Neural cell (in vitro differentiated cells): ENCODE data around the gene CWC27. TPM values are rescaled to one million over a fixed set of nuclear protein-coding genes. Genes with fewer than 3 reads are reported as not detected.

Experiments used
- H2AFZ ChIP-seq: fragments of 200-600, 300-800 bp; sonication (generic), shearing (Covaris generic); 2 replicates; pipeline ENCODE4 v1.6.0; 2014; ENCODE audit warnings: low read depth, mild to moderate bottlenecking, antibody characterized with exemption, low read length, moderate library complexity
- H3F3A ChIP-seq: fragments of 200-600 bp; shearing (Covaris generic); 2 replicates; pipeline ENCODE4 v1.6.1; 2016; ENCODE audit warnings: mild to moderate bottlenecking, moderate library complexity, mixed read lengths, antibody characterized with exemption, low read length; ENCODE audit not compliant: insufficient read depth, poor library complexity, severe bottlenecking
- H3K27ac ChIP-seq: fragments of 200-600, 300-800 bp; sonication (generic), shearing (Covaris generic); 2 replicates; pipeline ENCODE4 v1.5.1; 2014; ENCODE audit warnings: mild to moderate bottlenecking, low read length, moderate library complexity
- H3K27me3 ChIP-seq: fragments of 300-800, 200-600 bp; sonication (generic), shearing (Covaris generic); 2 replicates; pipeline ENCODE4 v1.6.0; 2014; ENCODE audit warnings: mild to moderate bottlenecking, low read depth, low read length, moderate library complexity; ENCODE audit not compliant: insufficient read depth
- H3K36me3 ChIP-seq: fragments of 300-800, 200-600 bp; sonication (generic), shearing (Covaris generic); 2 replicates; pipeline ENCODE4 v1.5.1; 2014; ENCODE audit warnings: mild to moderate bottlenecking, antibody characterized with exemption, low read length, moderate library complexity; ENCODE audit not compliant: insufficient read depth
- H3K4me2 ChIP-seq: fragments of 300-800, 200-600 bp; sonication (generic), shearing (Covaris generic); 2 replicates; pipeline ENCODE4 v1.6.0; 2014; ENCODE audit warnings: mild to moderate bottlenecking, low read length
- H3K4me3 ChIP-seq: fragments of 300-800, 200-600 bp; sonication (generic), shearing (Covaris generic); 2 replicates; pipeline ENCODE4 v1.5.1; 2014; ENCODE audit warnings: mild to moderate bottlenecking, low read length, moderate library complexity
- H3K79me2 ChIP-seq: fragments of 200-600 bp; shearing (Covaris generic); replicated peaks from 2 replicates; pipeline ENCODE4 v1.6.0; 2014; ENCODE audit warnings: mild to moderate bottlenecking, low read length, moderate library complexity; ENCODE audit not compliant: insufficient read depth
- H3K9ac ChIP-seq: fragments of 300-800, 200-600 bp; sonication (generic), shearing (Covaris generic); 2 replicates; pipeline ENCODE4 v1.6.1; 2016; ENCODE audit warnings: mild to moderate bottlenecking, low read length, mixed read lengths
- H3K9me2 ChIP-seq: fragments of 200-600 bp; shearing (Covaris generic); 2 replicates; pipeline ENCODE4 v1.6.1; 2016; ENCODE audit warnings: mild to moderate bottlenecking, low read length, mixed read lengths; ENCODE audit not compliant: insufficient read depth
- H3K9me3 ChIP-seq: fragments of 200-600, 300-800 bp; sonication (generic), shearing (Covaris generic); 2 replicates; pipeline ENCODE4 v1.6.1; 2016; ENCODE audit warnings: mild to moderate bottlenecking, mixed run types, low read length, moderate library complexity, mixed read lengths
- H4K20me1 ChIP-seq: fragments of 200-600 bp; shearing (Covaris generic); 2 replicates; pipeline ENCODE4 v1.6.1; 2016; ENCODE audit warnings: mild to moderate bottlenecking, mixed run types; ENCODE audit not compliant: insufficient read depth
- EP300 ChIP-seq: fragments of 450-650 bp; conservative IDR thresholded peaks from 2 replicates; pipeline ENCODE4 v1.6.1; 2014; ENCODE audit warnings: antibody characterized with exemption, mild to moderate bottlenecking, moderate library complexity; ENCODE audit not compliant: poor library complexity, severe bottlenecking
- EZH2 ChIP-seq: fragments of 200-600, 300-800 bp; shearing (Covaris generic), sonication (generic); IDR thresholded peaks from 2 replicates; pipeline ENCODE4 v1.6.1; 2014; ENCODE audit warnings: antibody characterized with exemption, low read length, borderline replicate concordance, mild to moderate bottlenecking; ENCODE audit not compliant: insufficient read depth, poor library complexity, severe bottlenecking
- MXI1 ChIP-seq: fragments of 450-650 bp; conservative IDR thresholded peaks from 2 replicates; pipeline ENCODE4 v1.6.1; 2014; ENCODE audit warnings: antibody characterized with exemption, mild to moderate bottlenecking; ENCODE audit not compliant: poor library complexity, severe bottlenecking
- POLR2AphosphoS5 ChIP-seq: IDR thresholded peaks from 2 replicates; pipeline ENCODE4 v1.6.1; 2012
- RAD21 ChIP-seq: fragments of 450-650 bp; conservative IDR thresholded peaks from 2 replicates; pipeline ENCODE4 v1.6.1; 2014; ENCODE audit warnings: antibody characterized with exemption, mild to moderate bottlenecking, moderate library complexity
- REST ChIP-seq: IDR thresholded peaks from 2 replicates; pipeline ENCODE4 v1.6.1; 2012; ENCODE audit warnings: borderline replicate concordance
- SMC3 ChIP-seq: fragments of 450-650 bp; conservative IDR thresholded peaks from 2 replicates; pipeline ENCODE4 v1.6.1; 2014; ENCODE audit warnings: antibody characterized with exemption, mild to moderate bottlenecking, moderate library complexity; ENCODE audit not compliant: poor library complexity
- TAF1 ChIP-seq: IDR thresholded peaks from 2 replicates; pipeline ENCODE4 v1.6.1; 2012; ENCODE audit warnings: low read depth
- polyA plus RNA-seq: library from polyadenylated mRNA; depleted of rRNA; stranded (reverse); fragments of >200 nt; gene quantifications from 2 replicates; pipeline ENCODE4 v1.2.3, GENCODE V29; 2014
- TF ChIP-seq, protein P1 (sequence below): fragments of 450-650 bp; IDR thresholded peaks from 2 replicates; pipeline ENCODE4 v1.5.1; 2014; ENCODE audit warnings: antibody characterized with exemption, mild to moderate bottlenecking, moderate library complexity; ENCODE audit not compliant: poor library complexity, severe bottlenecking

CWC27 gene
- polyA plus RNA-seq, 1 donor from 2014 or later: 26.2 TPM

GRCh38 chr5:64872044-64872443 is 103.3 kb downstream of the CWC27 start:
- no peaks in the 10 kb centered on the region for H3K9me2 ChIP-seq

GRCh38 chr5:64873441-64873840 is 104.7 kb downstream of the CWC27 start:
- Histone ChIP-seq H2AFZ (no peak overlapping the region), H3K79me2 (no peaks in the 10 kb centered on the region), H3K4me2 (no peak overlapping the region), H3K27me3 (no peaks in the 10 kb centered on the region), H3F3A (no peaks in the 10 kb centered on the region), H3K4me3 (no peak overlapping the region), H3K9me3 (no peaks in the 10 kb centered on the region), H3K36me3 (no peaks in the 10 kb centered on the region), H3K27ac (no peak overlapping the region), H3K9ac (no peak overlapping the region), H3K9me2 (no peaks in the 10 kb centered on the region), H4K20me1 (no peaks in the 10 kb centered on the region)
- TF ChIP-seq, protein P1, sequence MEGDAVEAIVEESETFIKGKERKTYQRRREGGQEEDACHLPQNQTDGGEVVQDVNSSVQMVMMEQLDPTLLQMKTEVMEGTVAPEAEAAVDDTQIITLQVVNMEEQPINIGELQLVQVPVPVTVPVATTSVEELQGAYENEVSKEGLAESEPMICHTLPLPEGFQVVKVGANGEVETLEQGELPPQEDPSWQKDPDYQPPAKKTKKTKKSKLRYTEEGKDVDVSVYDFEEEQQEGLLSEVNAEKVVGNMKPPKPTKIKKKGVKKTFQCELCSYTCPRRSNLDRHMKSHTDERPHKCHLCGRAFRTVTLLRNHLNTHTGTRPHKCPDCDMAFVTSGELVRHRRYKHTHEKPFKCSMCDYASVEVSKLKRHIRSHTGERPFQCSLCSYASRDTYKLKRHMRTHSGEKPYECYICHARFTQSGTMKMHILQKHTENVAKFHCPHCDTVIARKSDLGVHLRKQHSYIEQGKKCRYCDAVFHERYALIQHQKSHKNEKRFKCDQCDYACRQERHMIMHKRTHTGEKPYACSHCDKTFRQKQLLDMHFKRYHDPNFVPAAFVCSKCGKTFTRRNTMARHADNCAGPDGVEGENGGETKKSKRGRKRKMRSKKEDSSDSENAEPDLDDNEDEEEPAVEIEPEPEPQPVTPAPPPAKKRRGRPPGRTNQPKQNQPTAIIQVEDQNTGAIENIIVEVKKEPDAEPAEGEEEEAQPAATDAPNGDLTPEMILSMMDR: no peak
- TF ChIP-seq EP300 (no peak), MXI1 (no peak), REST (no peak), EZH2 (no peak), POLR2AphosphoS5 (no peak), TAF1 (no peak), SMC3 (no peak), RAD21 (no peak)

More at GRCh38 chr5:64872044-64872443, 103.3 kb downstream of the CWC27 start:
- no peaks in the 10 kb centered on the region for H3K9me3 ChIP-seq
- H3K27ac ChIP-seq: no peak overlapping the region
- H3F3A ChIP-seq: no peaks in the 10 kb centered on the region
- no peaks in the 10 kb centered on the region for H4K20me1 ChIP-seq
- H3K27me3 ChIP-seq: no peaks in the 10 kb centered on the region
- no peak overlapping the region for H3K4me2 ChIP-seq
- H3K4me3 ChIP-seq: no peak overlapping the region
- H3K79me2 ChIP-seq: no peaks in the 10 kb centered on the region
- no peak overlapping the region for H3K9ac ChIP-seq
- TF ChIP-seq SMC3: no peak
- H3K36me3 ChIP-seq: no peaks in the 10 kb centered on the region
- no peak overlapping the region for H2AFZ ChIP-seq

GRCh38 chr5:64874753-64875152 is 106.0 kb downstream of the CWC27 start:
- Histone ChIP-seq H3K9me3 (no peaks in the 10 kb centered on the region), H3K4me2 (no peak overlapping the region), H2AFZ (no peak overlapping the region), H3K36me3 (no peaks in the 10 kb centered on the region), H3K4me3 (no peak overlapping the region), H3K27me3 (no peaks in the 10 kb centered on the region), H4K20me1 (no peaks in the 10 kb centered on the region), H3K9me2 (no peaks in the 10 kb centered on the region), H3K79me2 (no peaks in the 10 kb centered on the region), H3K9ac (no peak overlapping the region), H3F3A (no peaks in the 10 kb centered on the region), H3K27ac (no peak overlapping the region)
- no peak for TF ChIP-seq REST
- TF ChIP-seq EP300: no peak
- no peak for TF ChIP-seq RAD21
- no peak for TF ChIP-seq MXI1
- no peak for TF ChIP-seq TAF1
- TF ChIP-seq SMC3: no peak
- no peak for TF ChIP-seq POLR2AphosphoS5
- TF ChIP-seq EZH2: no peak
- TF ChIP-seq, protein P1: no peak
